Stomach (tissue), 9 donors: Measurements from ENCODE around the gene THYN1. TPM values are rescaled to one million over a fixed set of nuclear protein-coding genes. Genes with fewer than 3 reads are reported as not detected.

ENCODE experiments used
- DNase-seq, 2 donors: peaks; one replicate each; pipeline versions ENCODE4 v3.0.0 to v3.0.0-alpha.2; 2013 to 2019
- H3K27ac ChIP-seq, 5 donors: fragments of 200-600 bp in 4 of 5; sonication (generic) in 4 of 5; one replicate each; pipeline ENCODE4 v1.5.1; 2013 to 2019; ENCODE audit warnings: mild to moderate bottlenecking in 1 of 5, moderate library complexity in 1 of 5
- H3K27me3 ChIP-seq, 3 donors: fragments of 200-600 bp; sonication (generic); one replicate each; pipeline ENCODE4 v1.5.1; 2017 to 2019; ENCODE audit warnings: mixed run types in 1 of 3
- H3K36me3 ChIP-seq, 4 donors: fragments of 200-600 bp; sonication (generic); 1 replicate in 3 of 4; 2 replicates in 1 of 4; pipeline ENCODE4 v1.5.1; 2016 to 2019
- H3K4me1 ChIP-seq, 4 donors: fragments of 200-600 bp; sonication (generic); one replicate each; pipeline ENCODE4 v1.5.1; 2016 to 2019
- H3K4me3 ChIP-seq, 4 donors: fragments of 200-600 bp; sonication (generic) in 3 of 4; one replicate each; pipeline ENCODE4 v1.5.1; 2016 to 2019; ENCODE audit warnings: mild to moderate bottlenecking in 1 of 4
- H3K9me3 ChIP-seq, 4 donors: fragments of 200-600 bp; sonication (generic); one replicate each; pipeline ENCODE4 v1.5.1; 2016 to 2019
- EP300 ChIP-seq: sonication (generic); formaldehyde crosslinking; IDR thresholded peaks from one replicate; pipeline ENCODE4 v1.6.1; 2017; ENCODE audit warnings: antibody characterized with exemption
- POLR2A ChIP-seq, 4 donors: fragments of 450-650 bp; IDR thresholded peaks; one replicate each; pipeline ENCODE4 v1.6.1; 2016; ENCODE audit warnings: antibody characterized with exemption in 4 of 4, control low read depth in 2 of 4, mild to moderate bottlenecking in 1 of 4, moderate library complexity in 1 of 4
- POLR2AphosphoS5 ChIP-seq, 3 donors: sonication (generic); formaldehyde crosslinking; IDR thresholded peaks; one replicate each; pipeline ENCODE4 v1.6.1; 2016; ENCODE audit warnings: antibody characterized with exemption in 3 of 3
- WGBS, 5 donors: extraction: QIAGEN DNeasy Blood & Tissue Kit in 3 of 5; methylation state at CpG; one replicate each; pipeline versions ENCODE4 v1.1.5 to v1.1.7; 2013 to 2018; 5-methylcytosine and 5-hydroxymethylcytosine counted together
- intact Hi-C: fragments of 100-400 bp; cut with DNase I; formaldehyde crosslinking; loops from one replicate; pipeline ENCODE4 v1.15.1; 2023; ENCODE audit warnings: low total_unique reads
- polyA plus RNA-seq, 3 donors: library from polyadenylated mRNA; stranded (reverse); fragments of 200-250 nt; gene quantifications; one replicate each; pipeline ENCODE4 v1.2.3, GENCODE V29; 2013
- total RNA-seq, 5 donors: library from RNA; depleted of rRNA; stranded (reverse); fragments of >200 nt; gene quantifications; one replicate each; pipeline versions ENCODE4 v1.1.0 to v1.2.3, GENCODE V29; 2014 to 2016
- TF ChIP-seq, protein P1 (sequence below), 7 experiments: fragments of 450-650 bp in 4 of 7; fragments of 200-600 bp in 3 of 7; sonication (generic) in 3 of 7; IDR thresholded peaks; one replicate each; pipeline ENCODE4 v1.5.1; 2016 to 2019; ENCODE audit warnings: antibody characterized with exemption in 7 of 7, control low read depth in 2 of 7, mild to moderate bottlenecking in 1 of 7
- donor health status: healthy with polysubstance abuse.
- donor health status: Bipolar disorder and iron deficiency.
- donor health status: healthy.

Gene THYN1
- total and polyA plus RNA-seq, 8 donors: 4.6 to 62.1 (median 40.0) TPM

DNA sequence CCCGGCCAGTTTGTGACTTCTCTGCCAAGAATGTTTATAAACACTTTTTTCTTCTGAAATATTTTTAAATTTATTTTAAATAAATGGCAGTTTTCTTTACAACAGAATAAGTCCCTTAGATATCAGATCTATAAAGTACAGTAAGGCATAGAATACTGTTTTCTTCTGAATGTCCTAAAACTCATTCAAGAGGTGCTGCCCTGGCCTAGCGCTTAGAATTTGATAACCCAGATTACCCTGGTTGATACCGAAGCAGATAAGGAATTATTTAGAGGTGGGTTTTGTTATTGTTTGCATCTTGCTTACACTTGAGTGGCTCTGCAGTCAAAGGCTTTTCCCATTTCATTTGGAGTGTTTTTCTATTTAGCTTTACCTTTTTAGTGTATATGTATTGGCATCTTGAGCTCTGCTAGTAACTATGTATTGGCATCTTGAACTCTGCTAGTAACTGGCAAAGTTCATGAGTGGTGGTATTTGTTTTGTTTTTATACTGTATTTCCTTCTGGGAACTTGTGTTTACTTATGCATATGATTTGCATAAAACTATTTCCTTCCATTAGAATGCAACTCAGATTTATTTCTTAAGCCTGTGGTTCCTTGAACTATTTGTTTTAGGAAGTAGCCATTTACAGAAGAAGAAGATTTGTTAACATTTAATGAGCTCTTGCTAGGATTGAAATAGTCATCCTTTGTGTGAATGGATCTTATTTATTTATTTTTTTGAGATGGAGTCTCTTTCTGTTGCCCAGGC, 1.5 kb upstream of the THYN1 start:
- intact Hi-C loops: no loop called here

DNA sequence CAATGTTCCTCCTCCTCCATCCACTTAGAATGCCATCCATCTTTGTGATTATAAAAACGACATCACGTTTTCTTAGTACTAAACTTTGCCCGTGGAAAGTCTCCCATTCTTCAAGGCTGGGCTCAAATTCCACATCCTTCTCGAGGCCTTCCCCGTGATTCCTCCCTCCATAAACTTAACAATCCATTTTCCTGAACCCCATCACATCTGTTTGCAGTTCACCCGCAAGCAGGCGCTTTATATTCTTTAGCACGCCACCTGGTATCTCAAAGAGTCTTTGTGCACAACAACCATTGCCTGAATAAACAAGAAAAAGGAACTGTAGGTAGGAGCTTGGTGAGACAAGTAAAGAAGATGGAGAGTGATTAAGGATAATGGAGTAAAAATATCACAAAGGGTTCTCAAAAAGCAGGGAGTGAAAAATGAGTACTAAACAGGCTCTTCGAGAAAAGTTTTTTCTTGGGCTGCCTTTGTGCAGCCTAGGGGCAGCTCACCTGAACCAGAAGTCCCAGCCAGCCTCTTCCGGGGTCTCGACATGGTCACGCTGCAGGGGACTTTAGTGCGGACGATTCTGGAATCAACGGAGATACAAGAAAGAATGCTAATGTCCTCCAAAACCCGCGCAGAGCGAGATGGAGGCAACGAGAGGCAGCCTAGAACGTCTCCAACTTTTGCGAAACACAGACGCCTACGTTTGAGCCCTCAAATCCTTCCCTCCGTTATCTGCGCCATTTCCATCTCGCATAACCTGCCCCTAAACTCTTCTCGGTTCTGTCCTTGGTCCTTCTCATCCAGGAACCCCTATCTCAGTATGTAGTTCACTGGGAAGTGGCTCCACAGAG, 585 bp downstream of the THYN1 start:
- peak in 1 of 2 donors; percentile 64 for DNase-seq
- Histone ChIP-seq H3K4me3 (peak overlapping the region; percentile 74 to 98 (median 88)), H3K36me3 (peaks cover 27 to 47% (median 46%) of the 10 kb centered on the region in 4 donors), H3K27me3 (no peaks in the 10 kb centered on the region), H3K4me1 (peaks cover 17 to 43% (median 29%) of the 10 kb centered on the region in 4 donors), H3K9me3 (no peaks in the 10 kb centered on the region), H3K27ac (peak overlapping the region; percentile 28 to 86 (median 75))
- intact Hi-C loops: no loop called here
- 2 to 5% (median 3%) methylated on average over 27 of the region's 27 CpGs for WGBS, 5 donors
- TF ChIP-seq, protein P1, sequence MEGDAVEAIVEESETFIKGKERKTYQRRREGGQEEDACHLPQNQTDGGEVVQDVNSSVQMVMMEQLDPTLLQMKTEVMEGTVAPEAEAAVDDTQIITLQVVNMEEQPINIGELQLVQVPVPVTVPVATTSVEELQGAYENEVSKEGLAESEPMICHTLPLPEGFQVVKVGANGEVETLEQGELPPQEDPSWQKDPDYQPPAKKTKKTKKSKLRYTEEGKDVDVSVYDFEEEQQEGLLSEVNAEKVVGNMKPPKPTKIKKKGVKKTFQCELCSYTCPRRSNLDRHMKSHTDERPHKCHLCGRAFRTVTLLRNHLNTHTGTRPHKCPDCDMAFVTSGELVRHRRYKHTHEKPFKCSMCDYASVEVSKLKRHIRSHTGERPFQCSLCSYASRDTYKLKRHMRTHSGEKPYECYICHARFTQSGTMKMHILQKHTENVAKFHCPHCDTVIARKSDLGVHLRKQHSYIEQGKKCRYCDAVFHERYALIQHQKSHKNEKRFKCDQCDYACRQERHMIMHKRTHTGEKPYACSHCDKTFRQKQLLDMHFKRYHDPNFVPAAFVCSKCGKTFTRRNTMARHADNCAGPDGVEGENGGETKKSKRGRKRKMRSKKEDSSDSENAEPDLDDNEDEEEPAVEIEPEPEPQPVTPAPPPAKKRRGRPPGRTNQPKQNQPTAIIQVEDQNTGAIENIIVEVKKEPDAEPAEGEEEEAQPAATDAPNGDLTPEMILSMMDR (IDR thresholded peaks at IDR 0.05): no peak
- TF ChIP-seq EP300 (no peak), POLR2AphosphoS5 (IDR thresholded peaks at IDR 0.05) (no peak), POLR2A (IDR thresholded peaks at IDR 0.05) (no peak)

More for the DNA sequence above, 1.5 kb upstream of the THYN1 start:
- no peak for DNase-seq
- H3K27me3 ChIP-seq: no peaks in the 10 kb centered on the region
- H3K4me1 ChIP-seq: peaks cover 17 to 43% (median 29%) of the 10 kb centered on the region in 4 donors
- no peak overlapping the region for H3K27ac ChIP-seq
- WGBS, 5 donors: 32 to 44% (median 39%) methylated on average over 3 of the region's 3 CpGs
- peaks cover 22 to 47% (median 46%) of the 10 kb centered on the region in 4 donors for H3K36me3 ChIP-seq
- no peak for TF ChIP-seq EP300
- TF ChIP-seq POLR2A (IDR thresholded peaks at IDR 0.05): no peak
- TF ChIP-seq POLR2AphosphoS5 (IDR thresholded peaks at IDR 0.05): no peak
- TF ChIP-seq, protein P1 (IDR thresholded peaks at IDR 0.05): no peak
- H3K9me3 ChIP-seq: no peaks in the 10 kb centered on the region
- peak overlapping the region; percentile 74 to 98 (median 88) for H3K4me3 ChIP-seq

DNA sequence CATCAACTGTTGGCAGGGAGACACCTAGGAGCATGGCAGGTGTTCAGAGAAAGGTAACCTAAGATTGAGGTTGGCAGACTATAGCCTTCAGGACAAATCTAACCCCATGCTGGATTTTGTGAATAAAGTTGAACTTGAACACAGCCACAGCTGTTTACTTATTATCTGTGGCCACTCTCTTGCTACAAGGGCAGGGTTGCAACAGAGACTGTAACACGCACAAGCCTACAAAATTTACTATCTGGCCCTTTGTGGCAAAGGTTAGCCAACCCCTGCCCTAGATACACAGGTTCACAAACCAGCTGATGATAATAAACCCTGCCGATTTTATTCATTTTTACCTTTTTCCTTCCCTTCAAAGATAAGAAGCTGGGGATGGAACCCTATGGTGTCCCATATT, 2.5 kb downstream of the THYN1 start:
- Histone ChIP-seq H3K9me3 (no peaks in the 10 kb centered on the region), H3K36me3 (peaks cover 44 to 56% (median 55%) of the 10 kb centered on the region in 4 donors), H3K27me3 (no peaks in the 10 kb centered on the region), H3K4me1 (peaks cover 17 to 36% (median 29%) of the 10 kb centered on the region in 4 donors), H3K4me3 (no peak overlapping the region), H3K27ac (no peak overlapping the region)
- intact Hi-C loops: no loop called here
- TF ChIP-seq POLR2A (IDR thresholded peaks at IDR 0.05) (no peak), EP300 (no peak)
- 77 to 94% (median 79%) methylated on average over 2 of the region's 2 CpGs for WGBS, 5 donors
- DNase-seq: no peak

DNA sequence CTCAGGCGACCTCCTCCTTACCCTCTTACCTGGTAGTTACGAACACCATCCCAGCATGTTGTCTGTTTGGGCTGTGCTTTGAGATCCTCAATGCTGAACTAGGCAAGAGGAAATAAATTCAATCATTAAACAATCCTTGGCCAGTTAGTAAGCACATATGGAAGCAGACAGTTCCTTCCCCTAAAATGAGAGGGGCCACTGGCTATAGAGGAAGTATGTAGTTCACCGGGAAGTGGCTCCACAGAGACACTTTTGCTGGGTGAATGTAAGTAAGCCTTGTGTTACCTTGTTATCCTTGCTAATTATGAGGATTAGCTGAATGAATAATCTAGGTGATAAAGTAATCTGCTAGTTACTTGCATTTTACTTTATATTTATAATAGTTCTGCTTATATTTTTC, 2.9 kb downstream of the THYN1 start:
- Histone ChIP-seq H3K4me3 (no peak overlapping the region), H3K36me3 (peaks cover 48 to 60% (median 59%) of the 10 kb centered on the region in 4 donors), H3K27me3 (no peaks in the 10 kb centered on the region), H3K4me1 (peaks cover 17 to 32% (median 26%) of the 10 kb centered on the region in 4 donors), H3K27ac (no peak overlapping the region), H3K9me3 (no peaks in the 10 kb centered on the region)
- WGBS, 5 donors: 92 to 95% (median 95%) methylated on average over 3 of the region's 3 CpGs
- DNase-seq: no peak
- no peak for TF ChIP-seq EP300
- no peak for TF ChIP-seq POLR2A (IDR thresholded peaks at IDR 0.05)
- TF ChIP-seq POLR2AphosphoS5 (IDR thresholded peaks at IDR 0.05): no peak
- TF ChIP-seq, protein P1 (IDR thresholded peaks at IDR 0.05): no peak
- intact Hi-C loops: no loop called here
